Sigmoid colon (tissue), 3 donors: ENCODE data around the gene TGIF1.

Experiments
- CTCF ChIP-seq, 4 experiments: fragments of 450-650 bp in 3 of 4; fragments of 200-600 bp in 1 of 4; IDR thresholded peaks; one replicate each; pipeline ENCODE4 v1.5.1; 2016 to 2019; ENCODE audit warnings: antibody characterized with exemption in 4 of 4, mild to moderate bottlenecking in 3 of 4, moderate library complexity in 2 of 4
- POLR2A ChIP-seq, 2 donors: fragments of 450-650 bp; IDR thresholded peaks; one replicate each; pipeline ENCODE4 v1.6.1; 2016; ENCODE audit warnings: antibody characterized with exemption in 2 of 2, mild to moderate bottlenecking in 2 of 2, moderate library complexity in 2 of 2

DNA sequence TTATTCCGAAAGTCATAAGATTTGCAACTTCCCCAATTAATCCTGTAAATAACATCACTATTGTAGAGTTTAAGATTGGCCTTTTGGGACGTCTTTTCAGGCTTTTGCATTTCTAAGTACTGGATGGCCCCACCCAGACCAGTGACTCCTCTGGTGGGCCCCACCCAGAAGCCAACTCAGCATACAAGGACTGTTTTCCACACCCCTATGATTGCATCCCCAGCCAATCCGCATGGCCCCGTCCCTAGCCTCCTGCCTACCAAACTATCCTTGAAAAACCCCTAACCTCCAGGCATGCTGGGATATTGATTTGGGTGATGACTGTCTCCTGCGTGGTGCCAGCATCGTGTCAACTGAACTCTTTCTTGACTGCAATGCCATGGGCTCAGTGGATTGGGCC, 24.5 kb upstream of the TGIF1 start:
- no peak for TF ChIP-seq POLR2A (IDR thresholded peaks at IDR 0.05)
- no peak for TF ChIP-seq CTCF (IDR thresholded peaks at IDR 0.05)
